Body of pancreas (tissue), 4 donors: ENCODE measurements around the gene SCAPER.

Experiments used
- CTCF ChIP-seq, 7 experiments: fragments of 450-650 bp in 4 of 7; fragments of 200-600 bp in 3 of 7; sonication (generic) in 3 of 7; IDR thresholded peaks; one replicate each; pipeline ENCODE4 v1.5.1; 2016 to 2019; ENCODE audit warnings: antibody characterized with exemption in 7 of 7
- POLR2A ChIP-seq, 3 donors: fragments of 450-650 bp; IDR thresholded peaks; one replicate each; pipeline ENCODE4 v1.6.1; 2016; ENCODE audit warnings: antibody characterized with exemption in 3 of 3, mild to moderate bottlenecking in 2 of 3

DNA sequence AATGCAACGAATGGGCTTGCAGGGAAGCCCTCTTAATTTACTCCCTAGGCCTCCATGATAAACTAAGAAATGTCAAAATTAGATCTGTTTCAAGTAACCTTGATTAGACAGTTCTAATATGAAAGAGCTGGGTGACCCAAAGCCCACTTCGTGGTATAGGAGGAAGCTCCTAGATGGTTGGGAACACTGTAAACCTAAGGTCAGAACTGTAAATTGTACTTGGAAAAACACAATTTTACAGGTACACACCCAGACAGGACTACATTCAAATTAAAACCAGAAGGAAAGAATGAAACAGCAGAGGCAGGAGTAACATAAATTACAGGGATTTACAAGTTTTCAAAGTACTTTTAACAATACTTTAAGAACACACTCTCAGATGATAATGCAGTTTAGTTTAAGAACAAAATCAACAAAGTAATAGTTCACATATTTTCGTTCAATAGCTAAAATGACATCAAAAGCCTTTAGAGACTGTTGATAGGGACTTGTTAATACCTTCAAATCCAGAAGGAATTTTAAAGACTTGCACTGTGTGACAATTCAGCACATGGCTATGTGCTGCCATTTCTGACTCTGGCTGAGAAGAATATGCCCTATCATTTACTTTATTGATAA, 550.2 kb downstream of the SCAPER start:
- TF ChIP-seq CTCF (IDR thresholded peaks at IDR 0.05) (no peak), POLR2A (IDR thresholded peaks at IDR 0.05) (no peak)
